Suprapubic skin (tissue), 3 donors: ENCODE measurements around the gene NGB.

Experiments used
- EP300 ChIP-seq: sonication (generic); formaldehyde crosslinking; IDR thresholded peaks from one replicate; pipeline ENCODE4 v1.6.1; 2017; ENCODE audit warnings: antibody characterized with exemption
- POLR2A ChIP-seq, 2 donors: fragments of 450-650 bp; IDR thresholded peaks; one replicate each; pipeline ENCODE4 v1.6.1; 2017; ENCODE audit warnings: antibody characterized with exemption in 2 of 2, mild to moderate bottlenecking in 2 of 2, moderate library complexity in 2 of 2
- TF ChIP-seq, protein P1 (sequence below), 2 donors: fragments of 200-600 bp in 1 of 2; fragments of 450-650 bp in 1 of 2; sonication (generic) in 1 of 2; IDR thresholded peaks; one replicate each; pipeline ENCODE4 v1.5.1; 2016 to 2019; ENCODE audit warnings: antibody characterized with exemption in 2 of 2, mild to moderate bottlenecking in 1 of 2, moderate library complexity in 1 of 2

DNA sequence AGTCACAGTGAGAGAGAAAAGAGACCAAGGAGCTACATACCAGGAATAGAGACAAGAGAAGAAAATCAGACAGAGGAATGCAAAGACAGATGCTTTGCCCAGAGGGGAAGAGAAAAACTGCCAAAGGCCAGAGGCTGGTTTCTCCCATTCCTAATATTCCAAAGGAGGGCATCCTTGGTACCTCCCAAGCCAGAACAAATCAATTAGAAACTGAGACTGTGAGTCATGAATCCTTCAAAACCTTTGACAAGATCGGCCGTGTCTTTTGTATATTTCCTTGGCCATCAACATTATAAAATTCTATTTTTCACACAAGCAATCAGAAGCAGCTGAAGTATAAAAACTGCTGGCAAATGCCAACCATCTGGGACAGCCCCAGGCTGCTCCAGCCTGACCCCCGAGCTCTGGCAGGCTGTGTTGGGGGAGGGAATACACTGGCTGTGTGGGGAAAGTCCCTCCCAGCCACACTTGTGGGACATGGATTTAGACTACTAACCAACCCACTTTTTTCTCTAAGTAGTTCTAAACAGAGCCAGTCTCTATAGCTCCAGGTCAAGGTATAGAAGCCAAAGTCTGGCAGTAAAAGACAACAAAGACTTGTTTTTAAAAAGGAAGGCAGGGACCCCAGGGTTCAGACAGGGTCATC is 36.0 kb upstream of the NGB start:
- TF ChIP-seq POLR2A (IDR thresholded peaks at IDR 0.05) (no peak), EP300 (no peak)
- TF ChIP-seq, protein P1, sequence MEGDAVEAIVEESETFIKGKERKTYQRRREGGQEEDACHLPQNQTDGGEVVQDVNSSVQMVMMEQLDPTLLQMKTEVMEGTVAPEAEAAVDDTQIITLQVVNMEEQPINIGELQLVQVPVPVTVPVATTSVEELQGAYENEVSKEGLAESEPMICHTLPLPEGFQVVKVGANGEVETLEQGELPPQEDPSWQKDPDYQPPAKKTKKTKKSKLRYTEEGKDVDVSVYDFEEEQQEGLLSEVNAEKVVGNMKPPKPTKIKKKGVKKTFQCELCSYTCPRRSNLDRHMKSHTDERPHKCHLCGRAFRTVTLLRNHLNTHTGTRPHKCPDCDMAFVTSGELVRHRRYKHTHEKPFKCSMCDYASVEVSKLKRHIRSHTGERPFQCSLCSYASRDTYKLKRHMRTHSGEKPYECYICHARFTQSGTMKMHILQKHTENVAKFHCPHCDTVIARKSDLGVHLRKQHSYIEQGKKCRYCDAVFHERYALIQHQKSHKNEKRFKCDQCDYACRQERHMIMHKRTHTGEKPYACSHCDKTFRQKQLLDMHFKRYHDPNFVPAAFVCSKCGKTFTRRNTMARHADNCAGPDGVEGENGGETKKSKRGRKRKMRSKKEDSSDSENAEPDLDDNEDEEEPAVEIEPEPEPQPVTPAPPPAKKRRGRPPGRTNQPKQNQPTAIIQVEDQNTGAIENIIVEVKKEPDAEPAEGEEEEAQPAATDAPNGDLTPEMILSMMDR (IDR thresholded peaks at IDR 0.05), result no peak
